Forelimb muscle (tissue), 1 donor: ENCODE results near the gene RLN3. TPM values are rescaled to one million over a fixed set of nuclear protein-coding genes. Genes with fewer than 3 reads are reported as not detected.

ENCODE experiments used
- DNase-seq: peaks from one replicate; pipeline ENCODE4 v3.0.0-alpha.2; 2013; ENCODE audit warnings: low read depth
- polyA plus RNA-seq: library from polyadenylated mRNA; unstranded; fragments of 120-200 nt; gene quantifications from one replicate; pipeline ENCODE4 v1.2.1, GENCODE V29; 2013; ENCODE audit not compliant: insufficient read length

RLN3 gene
- polyA plus RNA-seq, result not detected

- no peak for DNase-seq
Measured at GRCh38 chr19:14027856-14028450, at the start of gene RLN3. RLN3 (plus strand) TSS chr19:14028148; CDS start chr19:14028205, 57 bp downstream.

DNA sequence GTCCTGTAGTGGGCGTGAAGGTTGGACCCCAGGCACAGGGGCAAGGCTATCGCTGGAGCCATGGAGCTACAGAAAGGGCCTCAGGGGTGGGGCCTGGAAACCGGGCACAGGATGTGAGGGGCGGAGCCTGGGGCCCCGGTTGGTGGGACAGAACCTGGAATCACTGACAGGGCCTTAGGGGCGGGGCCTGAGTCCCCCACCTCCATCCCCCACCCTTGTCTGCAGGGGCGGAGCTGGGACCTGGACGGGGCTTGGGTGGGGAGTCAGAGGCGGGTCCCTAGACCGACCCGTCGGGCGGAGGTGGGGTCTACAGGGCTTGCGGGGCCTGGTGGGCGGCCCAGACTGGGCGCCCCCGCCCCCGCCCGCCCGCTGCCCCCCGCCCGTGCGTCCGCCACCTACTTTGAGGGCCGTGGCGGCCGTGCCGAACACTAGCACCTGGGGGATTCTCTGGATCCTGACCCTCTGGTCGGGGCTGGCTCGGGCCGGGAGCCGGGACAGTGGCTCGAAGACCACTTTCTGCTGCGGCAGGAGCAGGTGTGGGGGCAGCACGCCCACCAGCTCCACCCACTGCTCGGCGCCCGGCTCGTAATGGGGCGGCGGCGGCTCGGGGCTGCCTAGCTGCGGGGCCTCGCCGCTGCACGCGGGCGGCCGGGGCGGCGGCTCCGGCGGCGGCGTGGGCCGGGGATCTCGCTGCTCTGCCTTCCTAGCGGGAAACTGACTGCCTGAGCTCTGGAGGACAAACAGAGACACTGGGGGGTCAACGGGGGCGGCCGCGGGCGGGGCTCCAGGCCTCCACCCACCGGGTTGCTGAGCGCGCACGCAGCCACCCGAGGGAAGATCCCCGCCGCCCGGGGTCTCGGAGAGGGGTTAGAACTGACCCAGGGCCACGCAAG, 49.4 kb upstream of the RLN3 start:
- peak; percentile 54 for DNase-seq

DNA sequence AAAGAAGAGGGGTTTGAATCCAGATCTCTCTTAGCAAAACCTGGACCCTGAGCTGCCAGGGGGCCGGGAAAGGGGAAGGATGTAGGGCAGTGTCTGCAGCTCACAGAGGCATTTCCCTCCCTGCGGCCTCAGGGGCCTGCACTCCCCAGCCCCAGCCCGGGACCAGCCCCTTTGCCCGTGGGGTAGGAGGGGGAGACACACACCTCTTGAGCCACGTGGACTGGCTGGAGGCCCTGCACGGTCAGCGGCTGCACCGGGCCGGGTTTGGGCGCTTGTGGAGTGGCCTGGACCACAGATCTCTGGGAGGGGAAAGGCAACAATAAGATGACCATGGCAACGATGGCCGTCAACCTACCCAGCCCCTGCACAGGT, 48.7 kb upstream of the RLN3 start:
- no peak for DNase-seq

- DNase-seq, result no peak
Measured at GRCh38 chr19:13979686-13980085, 48.3 kb upstream of the RLN3 start.

DNA sequence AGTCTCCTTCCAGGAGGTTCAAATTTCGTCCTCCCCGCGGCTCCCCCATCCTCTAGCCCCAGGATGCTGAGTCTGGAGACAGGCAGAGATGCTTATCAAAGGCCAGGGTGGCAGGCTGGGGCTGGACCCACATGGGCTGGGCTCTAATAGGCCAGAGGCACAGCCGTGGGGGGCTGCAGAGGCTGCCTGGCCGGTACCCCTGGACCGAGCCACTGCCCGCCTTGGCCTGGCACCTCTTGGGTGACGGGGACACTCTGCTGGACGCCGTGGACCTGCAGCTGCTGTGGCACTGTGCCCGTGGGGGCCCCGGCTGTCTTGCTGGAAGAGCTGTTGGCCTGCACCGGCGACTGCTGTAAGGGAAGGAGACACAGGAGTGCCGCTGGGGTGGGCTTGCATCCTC, 47.6 kb upstream of the RLN3 start:
- DNase-seq, result no peak

DNA sequence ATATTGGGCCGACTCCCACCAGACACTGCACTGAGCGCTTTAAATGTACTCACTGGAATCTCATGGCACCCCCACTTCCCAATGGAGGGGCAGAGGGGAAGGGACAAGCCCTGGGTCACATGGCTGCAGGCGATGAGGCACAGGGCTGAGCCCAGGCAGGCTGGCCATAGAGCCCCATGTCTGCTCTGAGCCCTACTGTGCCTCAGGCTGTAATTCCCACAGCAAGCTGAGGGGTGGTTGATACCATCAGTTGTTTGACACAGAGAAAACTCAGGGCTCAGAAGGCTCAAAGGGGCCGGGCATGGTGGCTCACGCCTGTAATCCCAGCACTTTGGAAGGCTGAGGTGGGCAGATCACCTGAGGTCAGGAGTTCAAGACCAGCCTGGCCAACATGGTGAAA, 46.9 kb upstream of the RLN3 start:
- DNase-seq, result no peak

GRCh38 chr19:13981467-13981866, 46.5 kb upstream of the RLN3 start:
- DNase-seq, result no peak

- DNase-seq, result no peak
Measured at GRCh38 chr19:13981988-13982501, 45.9 kb upstream of the RLN3 start.

- no peak for DNase-seq
Measured at GRCh38 chr19:13982773-13983172, 45.2 kb upstream of the RLN3 start.

DNA sequence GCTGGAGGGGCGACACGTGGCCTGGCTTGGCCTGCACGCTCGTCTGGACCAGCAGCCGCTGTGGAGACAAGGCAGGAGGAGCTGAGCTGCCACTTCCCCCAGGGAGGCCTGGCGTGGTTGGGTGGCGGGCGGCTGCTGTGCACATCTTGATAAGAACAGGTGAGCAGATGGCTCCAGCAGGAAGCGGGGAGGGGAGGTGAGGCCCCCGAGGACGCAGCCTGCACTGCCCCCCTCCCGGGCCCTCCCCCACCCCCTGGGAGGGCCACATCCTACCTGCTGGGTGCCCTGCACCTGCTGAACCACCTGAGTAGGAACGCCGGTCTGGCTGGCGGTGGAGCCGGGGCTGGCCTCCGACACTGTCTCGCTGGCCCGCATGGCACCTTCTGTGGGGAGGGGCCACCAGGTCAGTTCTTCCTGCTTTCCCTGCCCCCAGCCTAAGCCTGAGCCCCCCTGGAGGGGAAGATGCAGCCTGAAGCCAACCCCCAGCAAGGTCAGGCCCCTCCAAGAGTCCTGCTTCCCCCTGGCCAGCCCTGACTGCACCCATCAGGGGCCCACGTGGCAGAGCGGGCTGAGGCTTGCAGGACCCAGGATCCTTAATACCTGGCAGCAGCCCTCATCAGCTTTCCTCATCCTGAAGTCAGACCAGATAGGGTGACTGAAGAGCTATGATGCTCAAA, 44.6 kb upstream of the RLN3 start:
- no peak for DNase-seq

GRCh38 chr19:13984186-13984585, 43.8 kb upstream of the RLN3 start:
- DNase-seq, result no peak

GRCh38 chr19:13984875-13985741, 42.8 kb upstream of the RLN3 start:
- DNase-seq, result no peak

GRCh38 chr19:13985771-13986347, 42.1 kb upstream of the RLN3 start:
- DNase-seq, result no peak

GRCh38 chr19:13986348-13986904, 41.5 kb upstream of the RLN3 start:
- no peak for DNase-seq

- no peak for DNase-seq
Measured at GRCh38 chr19:13987101-13987890, 40.7 kb upstream of the RLN3 start.

DNA sequence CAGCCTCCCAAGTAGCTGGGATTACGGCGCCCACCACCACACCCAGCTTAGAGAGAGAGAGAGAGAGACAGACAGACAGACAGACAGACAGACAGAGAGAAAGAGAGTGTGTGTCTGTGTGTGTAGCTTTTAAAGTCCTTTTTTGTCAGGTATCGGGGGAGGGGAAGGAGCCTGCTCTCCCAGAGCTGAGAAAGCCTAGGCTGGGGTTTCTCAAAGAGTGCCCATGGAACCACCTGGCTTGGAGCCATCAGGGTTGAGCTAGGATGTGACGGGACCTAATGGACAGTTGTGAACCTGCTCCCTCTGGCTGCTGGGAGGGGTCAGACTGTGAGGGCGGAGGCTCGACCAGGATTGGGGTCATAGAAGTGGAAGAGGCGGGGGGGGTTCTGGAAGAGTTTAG, 38.5 kb upstream of the RLN3 start:
- no peak for DNase-seq

DNA sequence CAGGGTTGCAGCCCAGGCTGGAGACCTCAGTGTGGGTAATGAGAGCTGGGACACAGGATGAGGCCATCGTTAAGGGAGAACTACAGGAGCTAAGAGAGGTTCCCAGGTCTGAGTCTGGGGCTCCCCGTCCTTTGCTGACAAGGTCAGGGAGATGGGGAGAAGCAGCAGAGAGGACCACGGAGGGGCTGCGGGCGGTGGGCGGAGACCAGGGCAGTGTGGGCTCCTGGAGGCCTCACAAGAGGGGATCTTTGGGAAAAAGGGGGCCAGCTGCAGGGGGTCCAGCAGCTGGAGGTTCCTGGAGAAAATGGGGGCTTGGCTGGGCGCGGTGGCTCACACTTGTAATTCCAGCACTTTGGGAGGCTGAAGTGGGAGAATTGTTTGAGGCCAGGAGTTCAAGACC, 37.9 kb upstream of the RLN3 start:
- DNase-seq, result no peak

GRCh38 chr19:13992025-13992424, 35.9 kb upstream of the RLN3 start:
- DNase-seq, result no peak

GRCh38 chr19:13993590-13994300, 34.2 kb upstream of the RLN3 start:
- DNase-seq, result no peak
